ENCODE results near the gene BOC. TPM values are rescaled to one million over a fixed set of nuclear protein-coding genes. Genes with fewer than 3 reads are reported as not detected.

The BOC gene
- total and polyA plus RNA-seq, 2 experiments from 2014 or later = 2.1 to 4.1 TPM

DNA sequence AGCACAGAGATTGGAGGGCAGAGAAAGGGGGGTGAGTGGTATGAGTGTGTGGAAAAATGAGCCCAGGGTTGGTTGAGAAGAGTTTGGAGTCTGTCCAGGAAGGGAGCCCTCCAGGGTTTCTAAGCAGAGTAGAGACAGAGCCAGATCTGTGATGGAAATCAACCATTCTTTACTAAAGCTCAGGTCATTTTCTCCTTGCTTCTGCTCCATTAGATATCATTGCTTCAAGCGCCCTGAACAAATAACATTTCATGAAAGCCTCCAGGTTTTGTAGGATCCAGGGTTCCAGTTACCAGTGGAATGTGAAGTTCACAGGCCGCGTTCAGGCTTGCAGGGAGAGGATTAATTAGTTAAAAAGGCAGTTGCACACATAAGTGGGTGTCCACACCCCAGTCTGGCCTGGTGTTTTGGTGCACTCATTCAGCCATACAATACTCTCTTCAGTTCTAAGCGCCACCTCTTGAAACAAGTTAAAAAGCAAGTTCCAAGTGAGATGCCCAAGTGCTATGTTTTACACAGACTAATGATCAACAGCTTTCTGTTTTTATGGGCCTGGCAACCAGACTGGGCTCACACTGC lies 16.4 kb upstream of the BOC start:
- Histone ChIP-seq H3K27me3 (ENCODE audit: insufficient read depth) (no peaks in the 10 kb centered on the region), H3F3A (replicated peaks; ENCODE audit: low read depth) (no peaks in the 10 kb centered on the region), H4K20me1 (replicated peaks; ENCODE audit: insufficient read depth) (no peaks in the 10 kb centered on the region), H3K4me1 (ENCODE audit: insufficient read depth) (no peaks in the 10 kb centered on the region), H2AFZ (0 out of 2 replicates have a peak overlapping the region, but pooled peaks have one; percentile 63), H3K4me3 (no peak overlapping the region), H3K27ac (ENCODE audit: low read depth) (no peak overlapping the region), H3K4me2 (no peak overlapping the region), H3K9me2 (ENCODE audit: insufficient read depth) (no peaks in the 10 kb centered on the region), H3K36me3 (ENCODE audit: insufficient read depth) (no peaks in the 10 kb centered on the region), H3K79me2 (replicated peaks; ENCODE audit: insufficient read depth) (no peaks in the 10 kb centered on the region)
- Mint-ChIP-seq H3K27me3 (ENCODE audit: insufficient read depth, low read depth, poor library complexity) (peaks cover 2% of the 10 kb centered on the region), H3K4me1 (peaks cover 19% of the 10 kb centered on the region; the same call in 2 of the 3 replicates), H3K9me3 (peaks cover 5% of the 10 kb centered on the region; the same call in 2 of the 3 replicates), H3K27ac (no peak overlapping the region), H3K4me3 (no peak overlapping the region), H3K36me3 (ENCODE audit: low read depth) (no peaks in the 10 kb centered on the region)
- TF ChIP-seq CREB1 (CRISPR knock-in tag; IDR thresholded peaks at IDR 0.05; ENCODE audit: low read depth) (no peak), EZH2 (IDR thresholded peaks at IDR 0.05; ENCODE audit: low read depth, unreplicated experiment) (no peak), ZNF331 (CRISPR knock-in tag; IDR thresholded peaks at IDR 0.05; ENCODE audit: low read depth) (no peak), EZH2phosphoT487 (IDR thresholded peaks at IDR 0.05; ENCODE audit: unreplicated experiment) (no peak), NANOG (IDR thresholded peaks at IDR 0.05; ENCODE audit: borderline replicate concordance) (no peak), CTCF (conservative IDR thresholded peaks at IDR 0.05; ENCODE audit: low read depth in 2 of 2) (no peak), STAT1 (IDR thresholded peaks at IDR 0.05; ENCODE audit: unreplicated experiment) (no peak), POLR2AphosphoS5 (IDR thresholded peaks at IDR 0.05; ENCODE audit: low read depth) (no peak), ZNF114 (CRISPR knock-in tag; IDR thresholded peaks at IDR 0.05) (no peak), JUNB (IDR thresholded peaks at IDR 0.05; ENCODE audit: unreplicated experiment) (no peak), ETS1 (IDR thresholded peaks at IDR 0.05) (no peak)
- TF ChIP-seq, protein P1, sequence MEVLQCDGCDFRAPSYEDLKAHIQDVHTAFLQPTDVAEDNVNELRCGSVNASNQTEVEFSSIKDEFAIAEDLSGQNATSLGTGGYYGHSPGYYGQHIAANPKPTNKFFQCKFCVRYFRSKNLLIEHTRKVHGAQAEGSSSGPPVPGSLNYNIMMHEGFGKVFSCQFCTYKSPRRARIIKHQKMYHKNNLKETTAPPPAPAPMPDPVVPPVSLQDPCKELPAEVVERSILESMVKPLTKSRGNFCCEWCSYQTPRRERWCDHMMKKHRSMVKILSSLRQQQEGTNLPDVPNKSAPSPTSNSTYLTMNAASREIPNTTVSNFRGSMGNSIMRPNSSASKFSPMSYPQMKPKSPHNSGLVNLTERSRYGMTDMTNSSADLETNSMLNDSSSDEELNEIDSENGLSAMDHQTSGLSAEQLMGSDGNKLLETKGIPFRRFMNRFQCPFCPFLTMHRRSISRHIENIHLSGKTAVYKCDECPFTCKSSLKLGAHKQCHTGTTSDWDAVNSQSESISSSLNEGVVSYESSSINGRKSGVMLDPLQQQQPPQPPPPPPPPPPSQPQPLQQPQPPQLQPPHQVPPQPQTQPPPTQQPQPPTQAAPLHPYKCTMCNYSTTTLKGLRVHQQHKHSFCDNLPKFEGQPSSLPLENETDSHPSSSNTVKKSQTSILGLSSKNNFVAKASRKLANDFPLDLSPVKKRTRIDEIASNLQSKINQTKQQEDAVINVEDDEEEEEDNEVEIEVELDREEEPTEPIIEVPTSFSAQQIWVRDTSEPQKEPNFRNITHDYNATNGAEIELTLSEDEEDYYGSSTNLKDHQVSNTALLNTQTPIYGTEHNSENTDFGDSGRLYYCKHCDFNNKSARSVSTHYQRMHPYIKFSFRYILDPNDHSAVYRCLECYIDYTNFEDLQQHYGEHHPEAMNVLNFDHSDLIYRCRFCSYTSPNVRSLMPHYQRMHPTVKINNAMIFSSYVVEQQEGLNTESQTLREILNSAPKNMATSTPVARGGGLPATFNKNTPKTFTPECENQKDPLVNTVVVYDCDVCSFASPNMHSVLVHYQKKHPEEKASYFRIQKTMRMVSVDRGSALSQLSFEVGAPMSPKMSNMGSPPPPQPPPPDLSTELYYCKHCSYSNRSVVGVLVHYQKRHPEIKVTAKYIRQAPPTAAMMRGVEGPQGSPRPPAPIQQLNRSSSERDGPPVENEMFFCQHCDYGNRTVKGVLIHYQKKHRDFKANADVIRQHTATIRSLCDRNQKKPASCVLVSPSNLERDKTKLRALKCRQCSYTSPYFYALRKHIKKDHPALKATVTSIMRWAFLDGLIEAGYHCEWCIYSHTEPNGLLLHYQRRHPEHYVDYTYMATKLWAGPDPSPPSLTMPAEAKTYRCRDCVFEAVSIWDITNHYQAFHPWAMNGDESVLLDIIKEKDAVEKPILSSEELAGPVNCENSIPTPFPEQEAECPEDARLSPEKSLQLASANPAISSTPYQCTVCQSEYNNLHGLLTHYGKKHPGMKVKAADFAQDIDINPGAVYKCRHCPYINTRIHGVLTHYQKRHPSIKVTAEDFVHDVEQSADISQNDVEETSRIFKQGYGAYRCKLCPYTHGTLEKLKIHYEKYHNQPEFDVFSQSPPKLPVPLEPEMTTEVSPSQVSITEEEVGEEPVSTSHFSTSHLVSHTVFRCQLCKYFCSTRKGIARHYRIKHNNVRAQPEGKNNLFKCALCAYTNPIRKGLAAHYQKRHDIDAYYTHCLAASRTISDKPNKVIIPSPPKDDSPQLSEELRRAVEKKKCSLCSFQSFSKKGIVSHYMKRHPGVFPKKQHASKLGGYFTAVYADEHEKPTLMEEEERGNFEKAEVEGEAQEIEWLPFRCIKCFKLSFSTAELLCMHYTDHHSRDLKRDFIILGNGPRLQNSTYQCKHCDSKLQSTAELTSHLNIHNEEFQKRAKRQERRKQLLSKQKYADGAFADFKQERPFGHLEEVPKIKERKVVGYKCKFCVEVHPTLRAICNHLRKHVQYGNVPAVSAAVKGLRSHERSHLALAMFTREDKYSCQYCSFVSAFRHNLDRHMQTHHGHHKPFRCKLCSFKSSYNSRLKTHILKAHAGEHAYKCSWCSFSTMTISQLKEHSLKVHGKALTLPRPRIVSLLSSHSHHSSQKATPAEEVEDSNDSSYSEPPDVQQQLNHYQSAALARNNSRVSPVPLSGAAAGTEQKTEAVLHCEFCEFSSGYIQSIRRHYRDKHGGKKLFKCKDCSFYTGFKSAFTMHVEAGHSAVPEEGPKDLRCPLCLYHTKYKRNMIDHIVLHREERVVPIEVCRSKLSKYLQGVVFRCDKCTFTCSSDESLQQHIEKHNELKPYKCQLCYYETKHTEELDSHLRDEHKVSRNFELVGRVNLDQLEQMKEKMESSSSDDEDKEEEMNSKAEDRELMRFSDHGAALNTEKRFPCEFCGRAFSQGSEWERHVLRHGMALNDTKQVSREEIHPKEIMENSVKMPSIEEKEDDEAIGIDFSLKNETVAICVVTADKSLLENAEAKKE (CRISPR knock-in tag; IDR thresholded peaks at IDR 0.05) = no peak
- TF ChIP-seq, protein P2, sequence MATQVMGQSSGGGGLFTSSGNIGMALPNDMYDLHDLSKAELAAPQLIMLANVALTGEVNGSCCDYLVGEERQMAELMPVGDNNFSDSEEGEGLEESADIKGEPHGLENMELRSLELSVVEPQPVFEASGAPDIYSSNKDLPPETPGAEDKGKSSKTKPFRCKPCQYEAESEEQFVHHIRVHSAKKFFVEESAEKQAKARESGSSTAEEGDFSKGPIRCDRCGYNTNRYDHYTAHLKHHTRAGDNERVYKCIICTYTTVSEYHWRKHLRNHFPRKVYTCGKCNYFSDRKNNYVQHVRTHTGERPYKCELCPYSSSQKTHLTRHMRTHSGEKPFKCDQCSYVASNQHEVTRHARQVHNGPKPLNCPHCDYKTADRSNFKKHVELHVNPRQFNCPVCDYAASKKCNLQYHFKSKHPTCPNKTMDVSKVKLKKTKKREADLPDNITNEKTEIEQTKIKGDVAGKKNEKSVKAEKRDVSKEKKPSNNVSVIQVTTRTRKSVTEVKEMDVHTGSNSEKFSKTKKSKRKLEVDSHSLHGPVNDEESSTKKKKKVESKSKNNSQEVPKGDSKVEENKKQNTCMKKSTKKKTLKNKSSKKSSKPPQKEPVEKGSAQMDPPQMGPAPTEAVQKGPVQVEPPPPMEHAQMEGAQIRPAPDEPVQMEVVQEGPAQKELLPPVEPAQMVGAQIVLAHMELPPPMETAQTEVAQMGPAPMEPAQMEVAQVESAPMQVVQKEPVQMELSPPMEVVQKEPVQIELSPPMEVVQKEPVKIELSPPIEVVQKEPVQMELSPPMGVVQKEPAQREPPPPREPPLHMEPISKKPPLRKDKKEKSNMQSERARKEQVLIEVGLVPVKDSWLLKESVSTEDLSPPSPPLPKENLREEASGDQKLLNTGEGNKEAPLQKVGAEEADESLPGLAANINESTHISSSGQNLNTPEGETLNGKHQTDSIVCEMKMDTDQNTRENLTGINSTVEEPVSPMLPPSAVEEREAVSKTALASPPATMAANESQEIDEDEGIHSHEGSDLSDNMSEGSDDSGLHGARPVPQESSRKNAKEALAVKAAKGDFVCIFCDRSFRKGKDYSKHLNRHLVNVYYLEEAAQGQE (IDR thresholded peaks at IDR 0.05; ENCODE audit: unreplicated experiment) = no peak
- DNase-seq (ENCODE audit: low spot score) (no peak), ATAC-seq (no peak)
